PC-3 (cell line): Measurements from ENCODE around the gene FCN3. TPM values are rescaled to one million over a fixed set of nuclear protein-coding genes. Genes with fewer than 3 reads are reported as not detected.

ENCODE experiments used
- ATAC-seq: fragments of 200-7000 bp; cut with Tn5 transposase; 2 replicates; pipeline ENCODE4 v1.9.1; 2020; ENCODE audit warnings: mild to moderate bottlenecking, moderate library complexity
- BruUV-seq: library from RNA; stranded (reverse); fragments of 400-500 nt; replicated peaks from 2 replicates; lab custom pipeline; 2021; lab: Mats Ljungman, UMichigan
- CTCF ChIA-PET: fragments of 300-600 bp; sonication (Branson Sonifier 250); formaldehyde crosslinking; loops from one replicate; lab custom pipeline; 2022; ENCODE audit warnings: antibody characterized with exemption; lab: Charles Lee
- POLR2A ChIA-PET: fragments of 300-600 bp; sonication (Branson Sonifier 250); formaldehyde crosslinking; loops from one replicate; lab custom pipeline; 2022; ENCODE audit warnings: antibody characterized with exemption; ENCODE audit not compliant: unreplicated experiment; lab: Charles Lee
- DNase-seq: peaks from one replicate; pipeline ENCODE4 v3.0.0-alpha.2; 2015
- H2AFZ ChIP-seq: fragments of 300-600 bp; sonication (generic); 2 replicates; pipeline ENCODE4 v1.6.0; 2016; ENCODE audit warnings: antibody characterized with exemption, low read length
- H3F3A ChIP-seq: fragments of 300-600 bp; sonication (generic); one replicate; pipeline ENCODE4 v1.6.0; 2017; ENCODE audit warnings: antibody characterized with exemption, low read length, control low read depth, mild to moderate bottlenecking; ENCODE audit not compliant: unreplicated experiment
- H3K27ac ChIP-seq: fragments of 300-600 bp; sonication (generic); 2 replicates; pipeline ENCODE4 v1.5.1; 2016; ENCODE audit warnings: mild to moderate bottlenecking, low read length
- H3K27me3 ChIP-seq: fragments of 300-600 bp; sonication (generic); 2 replicates; pipeline ENCODE4 v1.6.1; 2016; ENCODE audit warnings: low read length, mixed read lengths
- H3K36me3 ChIP-seq: fragments of 300-600 bp; sonication (generic); 2 replicates; pipeline ENCODE4 v1.6.1; 2016; ENCODE audit warnings: low read depth, mixed run types, low read length, mixed read lengths
- H3K4me1 ChIP-seq: fragments of 300-600 bp; sonication (generic); 2 replicates; pipeline ENCODE4 v1.5.1; 2016; ENCODE audit warnings: low read length; ENCODE audit not compliant: insufficient read depth
- H3K4me2 ChIP-seq: fragments of 300-600 bp; sonication (generic); 2 replicates; pipeline ENCODE4 v1.6.0; 2016; ENCODE audit warnings: low read length
- H3K4me3 ChIP-seq: fragments of 300-600 bp; sonication (generic); 2 replicates; pipeline ENCODE4 v1.5.1; 2016; ENCODE audit warnings: mild to moderate bottlenecking, low read length, mixed read lengths
- H3K79me2 ChIP-seq: fragments of 300-600 bp; sonication (generic); 2 replicates; pipeline ENCODE4 v1.6.1; 2017; ENCODE audit warnings: low read length, mixed read lengths
- H3K9ac ChIP-seq: fragments of 300-600 bp; sonication (generic); 2 replicates; pipeline ENCODE4 v1.6.0; 2016; ENCODE audit warnings: mild to moderate bottlenecking, low read length
- H3K9me2 ChIP-seq: fragments of 300-600 bp; sonication (generic); replicated peaks from 2 replicates; pipeline ENCODE4 v1.6.1; 2016; ENCODE audit warnings: mixed run types, low read length, mixed read lengths
- H3K9me3 ChIP-seq: fragments of 300-600 bp; sonication (generic); 2 replicates; pipeline ENCODE4 v1.6.1; 2016; ENCODE audit warnings: low read length, mixed read lengths
- H4K20me1 ChIP-seq: fragments of 300-600 bp; sonication (generic); 2 replicates; pipeline ENCODE4 v1.6.1; 2016; ENCODE audit warnings: low read length, mixed read lengths
- CTCF ChIP-seq: fragments of 300-600 bp; sonication (generic); conservative IDR thresholded peaks from 2 replicates; pipeline ENCODE4 v1.5.1; 2017; ENCODE audit warnings: antibody characterized with exemption, low read depth, mild to moderate bottlenecking, low read length
- EZH2 ChIP-seq: fragments of 300-600 bp; sonication (generic); IDR thresholded peaks from one replicate; pipeline ENCODE4 v1.6.1; 2017; ENCODE audit warnings: antibody characterized with exemption, mild to moderate bottlenecking, low read length; ENCODE audit not compliant: unreplicated experiment
- EZH2phosphoT487 ChIP-seq: fragments of 300-600 bp; sonication (generic); IDR thresholded peaks from 2 replicates; pipeline ENCODE4 v1.6.1; 2018; ENCODE audit warnings: mild to moderate bottlenecking, antibody characterized with exemption, low read length, borderline replicate concordance
- intact Hi-C: fragments of 100-400 bp; cut with micrococcal nuclease; formaldehyde crosslinking; loops from 2 replicates; pipeline ENCODE4 v1.9.0; 2023
- total RNA-seq: library from RNA; depleted of rRNA; stranded (reverse); fragments of >200 nt; gene quantifications from 2 replicates; pipeline ENCODE4 v1.2.3, GENCODE V29; 2014

FCN3 gene
- total RNA-seq, 1 experiment from 2014 or later, result not detected

- H3K9ac ChIP-seq, result no peak overlapping the region
- H3K27ac ChIP-seq, result no peak overlapping the region
- no TSS peak for BruUV-seq
- H3K36me3 ChIP-seq, result peaks cover 42% of the 10 kb centered on the region; the same call in 1 of the 2 replicates
- H3K4me2 ChIP-seq, result no peak overlapping the region
- TF ChIP-seq CTCF (no peak), EZH2 (no peak), EZH2phosphoT487 (no peak)
- POLR2A ChIA-PET, result no interaction called here
- H3K4me1 ChIP-seq, result no peaks in the 10 kb centered on the region
- peaks cover 39% of the 10 kb centered on the region for H3K79me2 ChIP-seq
- intact Hi-C loops, result no loop called here
- no peak overlapping the region for H3K4me3 ChIP-seq
- no peaks in the 10 kb centered on the region for H3K9me2 ChIP-seq
- no peak for ATAC-seq
- no peaks in the 10 kb centered on the region for H3K27me3 ChIP-seq
- H3F3A ChIP-seq, result no peaks in the 10 kb centered on the region
- H3K9me3 ChIP-seq, result no peaks in the 10 kb centered on the region
- DNase-seq, result no peak
- no peak overlapping the region for H2AFZ ChIP-seq
- CTCF ChIA-PET, result no interaction called here
- no peaks in the 10 kb centered on the region for H4K20me1 ChIP-seq
Measured at GRCh38 chr1:27330786-27331185, 43.8 kb downstream of the FCN3 start.

GRCh38 chr1:27327964-27328363 lies 46.7 kb downstream of the FCN3 start:
- H3K9me2 ChIP-seq, result no peaks in the 10 kb centered on the region
- no peak for ATAC-seq
- no TSS peak for BruUV-seq

More at GRCh38 chr1:27327964-27328363, 46.7 kb downstream of the FCN3 start:
- H3K27ac ChIP-seq, result no peak overlapping the region
- no peak overlapping the region for H3K9ac ChIP-seq
- H3K9me3 ChIP-seq, result no peaks in the 10 kb centered on the region
- CTCF ChIA-PET, result no interaction called here
- POLR2A ChIA-PET, result no interaction called here
- TF ChIP-seq CTCF (no peak), EZH2phosphoT487 (no peak), EZH2 (no peak)
- no peak overlapping the region for H3K4me3 ChIP-seq
- intact Hi-C loops, result no loop called here
- no peaks in the 10 kb centered on the region for H4K20me1 ChIP-seq
- H3F3A ChIP-seq, result no peaks in the 10 kb centered on the region
- peaks cover 30% of the 10 kb centered on the region for H3K36me3 ChIP-seq
- peaks cover 67% of the 10 kb centered on the region for H3K79me2 ChIP-seq
- no peak overlapping the region for H3K4me2 ChIP-seq
- DNase-seq, result no peak
- peaks cover 9% of the 10 kb centered on the region; the same call in 1 of the 2 replicates for H3K4me1 ChIP-seq
- no peaks in the 10 kb centered on the region for H3K27me3 ChIP-seq
- no peak overlapping the region for H2AFZ ChIP-seq
